ENCODE data around the gene CMTM4.

DNA sequence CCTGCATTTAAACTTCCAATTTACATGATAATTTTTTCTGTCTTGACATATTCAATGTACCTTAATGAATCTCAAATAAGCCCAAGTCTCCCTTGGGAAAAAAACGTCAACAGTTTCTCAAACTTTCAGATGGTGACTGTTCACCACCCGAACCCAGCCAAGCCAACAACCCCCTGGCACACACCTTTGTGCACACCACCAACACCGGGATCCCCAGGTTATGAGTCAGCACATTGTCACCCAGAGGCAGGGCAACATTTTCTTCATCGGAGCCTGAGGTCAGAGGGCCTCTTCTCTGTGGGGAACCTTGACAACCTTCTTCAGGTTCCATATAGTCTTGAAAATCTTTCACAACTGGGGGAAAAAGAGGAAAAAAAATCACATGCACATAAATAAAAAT, 39.3 kb upstream of the CMTM4 start:
- TF ChIP-seq, protein P1, sequence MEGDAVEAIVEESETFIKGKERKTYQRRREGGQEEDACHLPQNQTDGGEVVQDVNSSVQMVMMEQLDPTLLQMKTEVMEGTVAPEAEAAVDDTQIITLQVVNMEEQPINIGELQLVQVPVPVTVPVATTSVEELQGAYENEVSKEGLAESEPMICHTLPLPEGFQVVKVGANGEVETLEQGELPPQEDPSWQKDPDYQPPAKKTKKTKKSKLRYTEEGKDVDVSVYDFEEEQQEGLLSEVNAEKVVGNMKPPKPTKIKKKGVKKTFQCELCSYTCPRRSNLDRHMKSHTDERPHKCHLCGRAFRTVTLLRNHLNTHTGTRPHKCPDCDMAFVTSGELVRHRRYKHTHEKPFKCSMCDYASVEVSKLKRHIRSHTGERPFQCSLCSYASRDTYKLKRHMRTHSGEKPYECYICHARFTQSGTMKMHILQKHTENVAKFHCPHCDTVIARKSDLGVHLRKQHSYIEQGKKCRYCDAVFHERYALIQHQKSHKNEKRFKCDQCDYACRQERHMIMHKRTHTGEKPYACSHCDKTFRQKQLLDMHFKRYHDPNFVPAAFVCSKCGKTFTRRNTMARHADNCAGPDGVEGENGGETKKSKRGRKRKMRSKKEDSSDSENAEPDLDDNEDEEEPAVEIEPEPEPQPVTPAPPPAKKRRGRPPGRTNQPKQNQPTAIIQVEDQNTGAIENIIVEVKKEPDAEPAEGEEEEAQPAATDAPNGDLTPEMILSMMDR (IDR thresholded peaks at IDR 0.05) = no peak
- TF ChIP-seq EZH2 (IDR thresholded peaks at IDR 0.05; ENCODE audit: borderline replicate concordance, insufficient read depth, low read depth, low read length, poor library complexity, severe bottlenecking) = no peak

Data from B cell (primary cell).